BJ (cell line): ENCODE data around the gene GRB2. TPM values are rescaled to one million over a fixed set of nuclear protein-coding genes. Genes with fewer than 3 reads are reported as not detected.

Source experiments
- CTCF ChIA-PET: fragments of 350-600 bp; formaldehyde crosslinking; extraction: SDS; loops from one replicate; lab custom pipeline; 2021; ENCODE audit warnings: antibody characterized with exemption, inconsistent platforms; lab: Yijun Ruan, JAX
- POLR2A ChIA-PET: fragments of 300-600 bp; sonication (Branson Sonifier 250); formaldehyde crosslinking; extraction: SDS; loops from one replicate; lab custom pipeline; 2021; ENCODE audit warnings: antibody characterized with exemption; lab: Charles Lee
- DNase-seq: peaks from one replicate; pipeline ENCODE4 v3.0.0-alpha.2; 2011; ENCODE audit warnings: low read depth
- H3K27me3 ChIP-seq: 2 replicates; pipeline ENCODE4 v1.6.0; 2011; ENCODE audit warnings: low read length; ENCODE audit not compliant: control insufficient read depth, insufficient read depth
- H3K36me3 ChIP-seq: 2 replicates; pipeline ENCODE4 v1.5.1; 2011; ENCODE audit warnings: low read length; ENCODE audit not compliant: control insufficient read depth, insufficient read depth
- H3K4me3 ChIP-seq: 2 replicates; pipeline ENCODE4 v1.5.1; 2011; ENCODE audit warnings: low read depth, mild to moderate bottlenecking, control low read depth, low read length
- polyA plus RNA-seq: library from polyadenylated mRNA; depleted of rRNA; stranded (reverse); fragments of >200 nt; gene quantifications from 2 replicates; pipeline ENCODE4 v1.2.3, GENCODE V29; 2011
- TF ChIP-seq, protein P1 (sequence below): IDR thresholded peaks from 2 replicates; pipeline ENCODE4 v1.5.1; 2011; ENCODE audit warnings: low read depth, mild to moderate bottlenecking, control low read depth, inconsistent platforms, low read length, moderate library complexity; ENCODE audit not compliant: insufficient read depth

GRB2 gene
- polyA plus RNA-seq, 1 experiment, result 50.7 TPM

DNA sequence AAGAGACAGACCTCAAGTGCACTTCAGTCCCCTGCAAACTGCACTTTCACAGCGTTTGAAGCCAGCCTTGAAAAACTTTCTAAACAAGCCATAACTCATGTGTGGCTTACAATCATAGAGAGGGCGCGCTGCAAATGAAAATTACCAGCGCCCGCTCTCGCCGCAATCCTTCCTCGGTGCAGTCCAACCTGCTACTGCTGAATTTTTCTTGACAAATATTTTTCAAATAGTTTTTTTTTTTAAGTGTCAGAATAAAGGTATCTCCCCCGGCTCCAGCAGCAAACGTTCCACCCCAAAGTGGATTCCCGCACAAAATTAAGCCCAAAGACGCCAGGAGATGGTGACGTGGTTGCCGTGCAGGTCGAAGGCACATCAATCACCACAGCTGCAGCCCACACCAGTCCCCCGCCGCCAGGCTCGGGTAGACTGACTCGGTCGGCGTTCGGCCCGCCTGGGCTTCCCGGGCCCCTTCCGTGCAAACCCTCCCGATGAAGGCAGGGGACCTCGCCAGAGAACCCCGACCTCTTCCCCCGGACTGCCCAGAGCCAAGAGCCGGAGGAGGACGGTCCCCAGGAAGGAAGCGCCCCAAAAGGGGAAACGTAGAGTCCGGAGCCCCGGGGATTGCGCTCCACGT lies 630 bp downstream of the GRB2 start:
- Histone ChIP-seq H3K27me3 (peaks cover 2% of the 10 kb centered on the region; the same call in 1 of the 2 replicates), H3K4me3 (peak overlapping the region; percentile 93), H3K36me3 (no peaks in the 10 kb centered on the region)
- TF ChIP-seq, protein P1, sequence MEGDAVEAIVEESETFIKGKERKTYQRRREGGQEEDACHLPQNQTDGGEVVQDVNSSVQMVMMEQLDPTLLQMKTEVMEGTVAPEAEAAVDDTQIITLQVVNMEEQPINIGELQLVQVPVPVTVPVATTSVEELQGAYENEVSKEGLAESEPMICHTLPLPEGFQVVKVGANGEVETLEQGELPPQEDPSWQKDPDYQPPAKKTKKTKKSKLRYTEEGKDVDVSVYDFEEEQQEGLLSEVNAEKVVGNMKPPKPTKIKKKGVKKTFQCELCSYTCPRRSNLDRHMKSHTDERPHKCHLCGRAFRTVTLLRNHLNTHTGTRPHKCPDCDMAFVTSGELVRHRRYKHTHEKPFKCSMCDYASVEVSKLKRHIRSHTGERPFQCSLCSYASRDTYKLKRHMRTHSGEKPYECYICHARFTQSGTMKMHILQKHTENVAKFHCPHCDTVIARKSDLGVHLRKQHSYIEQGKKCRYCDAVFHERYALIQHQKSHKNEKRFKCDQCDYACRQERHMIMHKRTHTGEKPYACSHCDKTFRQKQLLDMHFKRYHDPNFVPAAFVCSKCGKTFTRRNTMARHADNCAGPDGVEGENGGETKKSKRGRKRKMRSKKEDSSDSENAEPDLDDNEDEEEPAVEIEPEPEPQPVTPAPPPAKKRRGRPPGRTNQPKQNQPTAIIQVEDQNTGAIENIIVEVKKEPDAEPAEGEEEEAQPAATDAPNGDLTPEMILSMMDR, result no peak
- ChIA-PET POLR2A (no interaction called here), CTCF (interaction anchor here (1.0 to 2.4 kb wide), 6 partner anchors 8 to 134 kb away, joined by 3 to 12 read pairs (median 8); partner anchors contain the start of gene MIF4GD)
- DNase-seq, result no peak

DNA sequence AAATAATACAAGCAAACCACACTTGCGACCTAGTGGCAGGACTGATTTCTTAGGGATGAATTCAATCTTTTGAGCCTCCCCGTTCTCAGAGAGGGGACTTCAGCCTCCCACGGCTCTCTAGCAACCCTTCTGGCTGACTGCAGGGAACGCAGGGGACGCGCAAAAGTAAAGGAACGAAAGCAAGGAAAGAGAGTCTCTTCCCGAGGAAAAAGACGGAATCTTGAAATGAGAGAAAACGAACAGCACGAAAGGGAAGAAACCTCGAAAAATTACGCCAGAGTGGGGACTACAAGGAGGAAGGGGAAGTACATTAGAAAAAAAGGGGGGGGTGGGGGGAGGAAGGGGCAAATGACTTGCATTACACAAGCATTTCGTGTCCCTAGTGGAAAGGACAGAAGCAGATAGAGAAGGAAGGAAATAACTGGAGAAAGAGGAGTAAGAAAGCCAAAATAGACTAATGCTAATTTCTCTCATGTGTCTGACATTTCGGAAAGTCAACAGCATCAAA lies 1.2 kb downstream of the GRB2 start:
- Histone ChIP-seq H3K4me3 (peak overlapping the region; percentile 93), H3K36me3 (no peaks in the 10 kb centered on the region), H3K27me3 (peaks cover 2% of the 10 kb centered on the region; the same call in 1 of the 2 replicates)
- TF ChIP-seq, protein P1, result peak; percentile 98
- DNase-seq, result no peak
- ChIA-PET CTCF (interaction anchor here (0.6 to 4.7 kb wide), 9 partner anchors 10 to 344 kb away, joined by 3 to 27 read pairs (median 4); partner anchors contain the start of genes GGA3, MIF4GD, MRPS7 and SLC25A19), POLR2A (no interaction called here)

DNA sequence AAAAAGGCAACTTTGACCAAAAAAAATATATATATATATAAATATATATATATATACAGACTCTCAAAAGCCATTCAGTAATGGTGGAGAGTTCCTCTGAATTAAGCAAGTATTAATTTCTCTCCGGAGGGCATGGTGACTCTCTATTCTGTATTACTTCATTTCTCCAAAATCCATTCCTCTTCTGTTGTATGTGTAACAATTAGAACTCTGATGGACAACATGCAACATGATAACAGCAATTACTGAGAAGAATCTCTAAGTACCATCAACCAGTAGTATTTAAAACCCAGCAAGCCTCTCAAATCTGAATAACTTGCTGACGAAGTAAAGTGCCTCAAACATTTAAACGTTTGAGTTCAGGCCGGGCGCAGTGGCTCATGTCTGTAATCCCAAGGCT lies 2.3 kb downstream of the GRB2 start:
- POLR2A ChIA-PET, result no interaction called here
- peaks cover 2% of the 10 kb centered on the region; the same call in 1 of the 2 replicates for H3K27me3 ChIP-seq
- CTCF ChIA-PET, result interaction anchor here (0.9 to 4.7 kb wide), 8 partner anchors 8 to 132 kb away, joined by 3 to 27 read pairs (median 6); partner anchors contain the start of genes MIF4GD and SLC25A19
- no peak overlapping the region for H3K4me3 ChIP-seq
- H3K36me3 ChIP-seq, result no peaks in the 10 kb centered on the region
- TF ChIP-seq, protein P1, result no peak
- DNase-seq, result no peak

DNA sequence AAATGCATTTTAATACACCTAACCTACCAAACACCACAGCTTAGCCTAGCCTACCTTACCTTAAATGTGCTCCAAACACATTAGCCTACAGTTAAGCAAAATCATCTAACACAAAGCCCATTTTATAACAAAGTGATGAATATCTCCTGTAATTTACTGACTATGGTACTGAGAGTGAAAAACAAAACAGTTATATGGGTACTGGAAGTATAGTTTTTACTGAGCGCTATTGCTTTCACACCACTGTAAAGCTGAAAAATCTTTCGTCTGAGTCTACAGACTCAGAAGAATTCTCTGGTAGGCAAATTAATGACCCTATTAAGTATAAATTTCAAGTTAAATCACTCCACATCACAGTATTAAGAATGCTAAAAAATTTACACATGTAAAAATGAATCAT lies 3.5 kb downstream of the GRB2 start:
- no peaks in the 10 kb centered on the region for H3K27me3 ChIP-seq
- CTCF ChIA-PET, result interaction anchor here (0.8 to 4.7 kb wide), 3 partner anchors 24 to 95 kb away, joined by 3 to 27 read pairs (median 3); no protein-coding TSS in a partner anchor
- POLR2A ChIA-PET, result no interaction called here

More for the DNA sequence above, 3.5 kb downstream of the GRB2 start:
- no peak overlapping the region for H3K4me3 ChIP-seq
- H3K36me3 ChIP-seq, result no peaks in the 10 kb centered on the region
- TF ChIP-seq, protein P1, result no peak
- no peak for DNase-seq
